Tibial artery (tissue), 4 donors: ENCODE data around the gene SLC35B4.
"Not testable (repeated sequence)": the region's sequence is repeated elsewhere in the genome, so short reads cannot be mapped to it uniquely, and the experiment has no call there.

Source experiments
- DNase-seq, 2 donors: peaks; one replicate each; pipeline ENCODE4 v3.0.0-alpha.2; 2019
- H3K27ac ChIP-seq, 2 donors: fragments of 200-600 bp; sonication (generic) in 1 of 2; 1 replicate in 1 of 2; 2 replicates in 1 of 2; pipeline ENCODE4 v1.5.1; 2018 to 2019; ENCODE audit warnings: mild to moderate bottlenecking in 1 of 2
- H3K27me3 ChIP-seq, 2 donors: fragments of 200-600 bp; sonication (generic) in 1 of 2; one replicate each; pipeline versions ENCODE4 v1.5.1 to v1.6.0; 2016 to 2019
- H3K36me3 ChIP-seq, 3 donors: fragments of 200-600 bp; sonication (generic) in 2 of 3; one replicate each; pipeline ENCODE4 v1.5.1; 2016 to 2019; ENCODE audit warnings: mild to moderate bottlenecking in 2 of 3
- H3K4me1 ChIP-seq, 4 donors: fragments of 200-600 bp; sonication (generic) in 2 of 4; 1 replicate in 3 of 4; 2 replicates in 1 of 4; pipeline ENCODE4 v1.5.1; 2016 to 2019
- H3K4me3 ChIP-seq, 2 donors: fragments of 200-600 bp; sonication (generic) in 1 of 2; 1 replicate in 1 of 2; 2 replicates in 1 of 2; pipeline ENCODE4 v1.5.1; 2018 to 2019; ENCODE audit warnings: mild to moderate bottlenecking in 2 of 2
- H3K9me3 ChIP-seq, 3 donors: fragments of 200-600 bp; sonication (generic) in 1 of 3; one replicate each; pipeline ENCODE4 v1.5.1; 2016 to 2019
- CTCF ChIP-seq, 2 experiments: fragments of 200-600 bp in 1 of 2; fragments of 450-650 bp in 1 of 2; IDR thresholded peaks; one replicate each; pipeline ENCODE4 v1.5.1; 2017 to 2019; ENCODE audit warnings: antibody characterized with exemption in 2 of 2, mild to moderate bottlenecking in 1 of 2, moderate library complexity in 1 of 2
- intact Hi-C: fragments of 100-400 bp; cut with DNase I; formaldehyde crosslinking; loops from one replicate; pipeline ENCODE4 v1.15.0; 2023; ENCODE audit warnings: low total_unique reads

SLC35B4 gene

GRCh38 chr7:134300988-134301387 is 15.7 kb downstream of the SLC35B4 start:
- no peak for TF ChIP-seq CTCF (IDR thresholded peaks at IDR 0.05)
- Histone ChIP-seq H3K9me3 (no peaks in the 10 kb centered on the region), H3K4me1 (no peaks in the 10 kb centered on the region), H3K36me3 (peaks cover 51 to 70% (median 62%) of the 10 kb centered on the region in 3 donors), H3K4me3 (no peak overlapping the region), H3K27ac (no peak overlapping the region), H3K27me3 (no peaks in the 10 kb centered on the region)
- DNase-seq = no peak
- intact Hi-C loops = no loop called here

- H3K27ac ChIP-seq = no peak overlapping the region
- H3K4me1 ChIP-seq = no peaks in the 10 kb centered on the region
- H3K4me3 ChIP-seq = no peak overlapping the region
- no peak for DNase-seq
- TF ChIP-seq CTCF (IDR thresholded peaks at IDR 0.05) = no peak
- no peaks in the 10 kb centered on the region for H3K27me3 ChIP-seq
- intact Hi-C loops = no loop called here
- no peaks in the 10 kb centered on the region for H3K9me3 ChIP-seq
- peaks cover 59 to 76% (median 71%) of the 10 kb centered on the region in 3 donors for H3K36me3 ChIP-seq
Observed at GRCh38 chr7:134298902-134299683, 17.6 kb downstream of the SLC35B4 start.

GRCh38 chr7:134297489-134297888 is 19.2 kb downstream of the SLC35B4 start:
- no peak overlapping the region for H3K4me3 ChIP-seq
- intact Hi-C loops = no loop called here
- no peak for DNase-seq
- H3K9me3 ChIP-seq = no peaks in the 10 kb centered on the region
- peaks cover 57 to 77% (median 62%) of the 10 kb centered on the region in 3 donors for H3K36me3 ChIP-seq
- no peak for TF ChIP-seq CTCF (IDR thresholded peaks at IDR 0.05)
- no peak overlapping the region for H3K27ac ChIP-seq
- H3K4me1 ChIP-seq = no peaks in the 10 kb centered on the region
- H3K27me3 ChIP-seq = no peaks in the 10 kb centered on the region

- intact Hi-C loops, H3K4me3 ChIP-seq, H3K4me1 ChIP-seq, H3K27ac ChIP-seq, H3K9me3 ChIP-seq, DNase-seq, H3K27me3 ChIP-seq: not testable (repeated sequence)
- peaks cover 50 to 63% (median 60%) of the 10 kb centered on the region in 3 donors for H3K36me3 ChIP-seq
Observed at GRCh38 chr7:134295982-134296381, 20.7 kb downstream of the SLC35B4 start.

GRCh38 chr7:134293002-134293740 is 23.6 kb downstream of the SLC35B4 start:
- Histone ChIP-seq H3K27ac (no peak overlapping the region), H3K36me3 (peaks cover 34 to 38% (median 38%) of the 10 kb centered on the region in 3 donors), H3K9me3 (no peaks in the 10 kb centered on the region), H3K27me3 (no peaks in the 10 kb centered on the region), H3K4me1 (peaks cover 0 to 14% (median 2%) of the 10 kb centered on the region in 4 donors), H3K4me3 (no peak overlapping the region)
- intact Hi-C loops = no loop called here
- DNase-seq = peak in 1 of 2 donors; percentile 48
- no peak for TF ChIP-seq CTCF (IDR thresholded peaks at IDR 0.05)

- intact Hi-C loops = no loop called here
- peaks cover 0 to 14% (median 2%) of the 10 kb centered on the region in 4 donors for H3K4me1 ChIP-seq
- no peaks in the 10 kb centered on the region for H3K27me3 ChIP-seq
- no peak for TF ChIP-seq CTCF (IDR thresholded peaks at IDR 0.05)
- no peak overlapping the region for H3K4me3 ChIP-seq
- peaks cover 15 to 26% (median 16%) of the 10 kb centered on the region in 3 donors for H3K36me3 ChIP-seq
- no peak for DNase-seq
- H3K9me3 ChIP-seq = no peaks in the 10 kb centered on the region
- H3K27ac ChIP-seq = no peak overlapping the region
Observed at GRCh38 chr7:134290286-134290685, 26.4 kb downstream of the SLC35B4 start.
